Measurements from ENCODE around the gene CLSTN2.

The CLSTN2 gene

DNA sequence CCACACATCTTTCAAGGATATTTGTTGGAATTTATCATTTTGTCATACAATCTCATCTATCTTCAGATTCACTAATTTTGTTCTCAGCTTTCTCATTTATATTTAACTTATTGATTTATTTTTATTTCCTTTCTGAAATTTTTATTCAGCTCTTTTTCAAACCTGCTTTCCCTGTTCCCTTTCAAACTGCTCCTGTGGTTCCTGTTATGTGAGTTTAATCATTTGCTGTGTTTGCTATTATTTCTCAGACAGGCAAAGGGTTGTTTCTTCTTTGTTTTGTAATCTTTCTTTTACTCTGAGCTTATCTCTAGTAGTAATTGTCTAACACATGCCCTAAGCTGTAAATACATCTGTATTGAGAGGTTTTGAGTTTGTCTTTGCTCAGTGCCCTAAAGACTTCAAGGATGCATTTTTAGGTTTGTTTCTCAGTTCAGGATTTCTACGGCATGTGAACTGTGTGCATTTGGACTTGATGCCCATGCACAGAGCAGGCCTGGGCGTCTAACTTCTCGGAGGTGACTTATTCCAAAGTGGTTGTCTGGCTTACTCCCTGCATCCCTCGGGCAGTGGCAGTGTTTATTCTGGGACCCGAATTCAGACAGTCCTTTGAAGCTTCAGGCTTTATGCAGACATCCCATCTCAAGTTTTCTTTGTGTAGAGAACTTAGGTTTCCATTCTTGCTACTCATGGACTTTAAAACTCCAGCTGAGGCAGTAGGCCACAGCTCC is 587.8 kb downstream of the CLSTN2 start:
- TF ChIP-seq, protein P1, sequence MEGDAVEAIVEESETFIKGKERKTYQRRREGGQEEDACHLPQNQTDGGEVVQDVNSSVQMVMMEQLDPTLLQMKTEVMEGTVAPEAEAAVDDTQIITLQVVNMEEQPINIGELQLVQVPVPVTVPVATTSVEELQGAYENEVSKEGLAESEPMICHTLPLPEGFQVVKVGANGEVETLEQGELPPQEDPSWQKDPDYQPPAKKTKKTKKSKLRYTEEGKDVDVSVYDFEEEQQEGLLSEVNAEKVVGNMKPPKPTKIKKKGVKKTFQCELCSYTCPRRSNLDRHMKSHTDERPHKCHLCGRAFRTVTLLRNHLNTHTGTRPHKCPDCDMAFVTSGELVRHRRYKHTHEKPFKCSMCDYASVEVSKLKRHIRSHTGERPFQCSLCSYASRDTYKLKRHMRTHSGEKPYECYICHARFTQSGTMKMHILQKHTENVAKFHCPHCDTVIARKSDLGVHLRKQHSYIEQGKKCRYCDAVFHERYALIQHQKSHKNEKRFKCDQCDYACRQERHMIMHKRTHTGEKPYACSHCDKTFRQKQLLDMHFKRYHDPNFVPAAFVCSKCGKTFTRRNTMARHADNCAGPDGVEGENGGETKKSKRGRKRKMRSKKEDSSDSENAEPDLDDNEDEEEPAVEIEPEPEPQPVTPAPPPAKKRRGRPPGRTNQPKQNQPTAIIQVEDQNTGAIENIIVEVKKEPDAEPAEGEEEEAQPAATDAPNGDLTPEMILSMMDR (IDR thresholded peaks at IDR 0.05; ENCODE audit: low read depth, low read length), result no peak
- H3K4me3 ChIP-seq (ENCODE audit: low read depth, low read length), result no peak overlapping the region
- in situ Hi-C loops (cut with HindIII; ENCODE audit: low sequenced_read_pairs), result no loop called here
- no peak for DNase-seq (ENCODE audit: low read depth, low spot score)

DNA sequence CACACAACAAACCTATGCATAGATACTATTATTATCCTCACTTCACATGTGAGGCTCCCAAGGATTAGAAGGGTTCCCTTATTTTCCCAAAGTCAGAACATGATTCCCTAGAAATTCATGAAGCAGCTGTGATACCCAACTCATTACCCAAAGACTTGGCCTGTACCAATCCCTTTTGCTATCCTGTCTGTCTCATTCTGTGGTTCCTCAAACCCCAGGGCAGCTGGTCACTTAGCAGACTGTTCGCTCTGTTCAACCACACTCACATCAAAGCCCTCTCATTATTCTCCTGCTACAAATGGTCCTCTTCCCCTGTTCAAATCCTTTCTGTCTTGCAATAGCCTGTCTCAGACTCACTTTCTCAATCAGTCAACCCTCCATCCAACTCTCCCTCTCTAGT is 588.6 kb downstream of the CLSTN2 start:
- no peak for DNase-seq (ENCODE audit: low read depth, low spot score)
- TF ChIP-seq, protein P1 (IDR thresholded peaks at IDR 0.05; ENCODE audit: low read depth, low read length), result no peak

DNA sequence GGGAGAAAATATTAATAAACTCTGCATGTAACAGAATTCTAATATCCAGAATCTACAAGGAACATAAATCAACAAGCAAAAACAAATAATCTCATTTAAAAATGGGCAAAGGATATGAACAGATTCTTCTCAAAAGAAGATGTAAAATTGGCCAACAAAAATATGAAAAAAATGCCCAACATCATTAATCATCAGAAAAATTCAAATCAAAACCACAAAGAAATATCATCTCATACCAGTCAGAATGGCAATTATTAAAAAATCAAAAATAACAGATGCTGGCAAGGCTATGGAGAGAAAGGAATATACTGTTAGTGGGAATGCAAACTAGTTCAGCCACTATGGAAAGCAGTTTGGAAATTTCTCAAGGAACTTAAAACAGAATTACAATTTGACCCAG is 592.2 kb downstream of the CLSTN2 start:
- DNase-seq (ENCODE audit: low read depth, low spot score), result no peak
- H3K4me3 ChIP-seq (ENCODE audit: low read depth, low read length), result no peak overlapping the region
- TF ChIP-seq, protein P1 (IDR thresholded peaks at IDR 0.05; ENCODE audit: low read depth, low read length), result no peak
- in situ Hi-C loops (cut with HindIII; ENCODE audit: low sequenced_read_pairs), result no loop called here

More for the DNA sequence above, 588.6 kb downstream of the CLSTN2 start:
- in situ Hi-C loops (cut with HindIII; ENCODE audit: low sequenced_read_pairs), result no loop called here
- no peak overlapping the region for H3K4me3 ChIP-seq (ENCODE audit: low read depth, low read length)

DNA sequence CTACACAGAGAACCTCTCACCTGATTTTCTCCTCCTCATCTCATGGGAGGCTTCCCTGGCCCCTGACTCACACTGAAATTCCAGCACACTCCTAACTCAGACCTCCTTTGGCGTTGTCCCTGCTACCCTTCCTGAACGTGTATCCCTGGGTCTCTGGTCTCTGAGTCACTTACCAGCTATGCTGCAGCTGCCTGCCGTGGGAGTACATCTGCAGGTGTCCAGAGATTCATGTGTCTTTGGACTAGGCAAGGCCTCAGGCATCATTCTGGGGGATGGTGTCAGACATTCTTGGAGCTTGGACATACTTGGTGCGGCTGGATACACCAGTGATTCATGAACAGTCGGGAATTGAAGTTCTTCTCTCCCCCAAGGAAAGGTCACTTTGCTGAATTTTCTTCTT is 594.1 kb downstream of the CLSTN2 start:
- peak; percentile 92 for DNase-seq (ENCODE audit: low read depth, low spot score)
- no peak overlapping the region for H3K4me3 ChIP-seq (ENCODE audit: low read depth, low read length)
- in situ Hi-C loops (cut with HindIII; ENCODE audit: low sequenced_read_pairs), result no loop called here
- TF ChIP-seq, protein P1 (IDR thresholded peaks at IDR 0.05; ENCODE audit: low read depth, low read length), result no peak

DNA sequence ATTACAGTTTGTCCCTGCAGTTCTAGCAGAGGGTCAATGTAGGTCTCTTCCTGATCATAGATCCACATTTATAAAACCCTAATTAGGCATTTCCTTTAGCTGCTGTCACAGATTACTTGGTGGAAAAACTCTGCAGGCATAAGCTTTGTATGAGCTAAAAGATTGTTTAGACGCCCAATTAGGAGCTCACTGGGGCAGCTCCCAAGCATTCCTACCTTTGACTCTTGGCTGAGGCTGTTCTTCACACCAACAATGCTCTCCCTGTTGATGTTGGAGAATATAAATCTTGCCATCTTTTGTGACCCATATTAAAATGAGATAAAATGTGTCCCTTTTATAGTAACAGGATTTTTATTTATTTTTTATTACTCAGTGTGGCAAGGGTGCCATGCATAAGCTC is 594.6 kb downstream of the CLSTN2 start:
- DNase-seq (ENCODE audit: low read depth, low spot score), result no peak
- in situ Hi-C loops (cut with HindIII; ENCODE audit: low sequenced_read_pairs), result no loop called here
- TF ChIP-seq, protein P1 (IDR thresholded peaks at IDR 0.05; ENCODE audit: low read depth, low read length), result no peak

DNA sequence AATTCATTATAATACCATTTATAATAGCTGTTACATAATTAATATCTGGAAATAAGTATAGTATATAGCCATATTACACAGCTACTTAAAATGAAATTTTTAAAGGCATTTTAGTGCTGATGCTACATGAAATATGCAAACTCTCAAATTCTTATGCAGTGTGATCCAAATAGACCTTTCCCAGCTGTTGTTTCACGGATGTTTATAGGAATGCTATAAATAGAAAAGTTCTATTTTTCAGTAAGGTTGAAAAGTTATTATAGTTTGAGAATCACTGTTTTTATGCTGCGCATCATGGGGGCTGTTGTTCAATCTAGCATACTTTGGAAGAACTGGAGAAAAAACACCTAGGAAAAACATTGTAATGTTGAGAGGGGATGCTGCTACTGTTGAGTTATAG is 595.1 kb downstream of the CLSTN2 start:
- no peak for DNase-seq (ENCODE audit: low read depth, low spot score)
- no peak overlapping the region for H3K4me3 ChIP-seq (ENCODE audit: low read depth, low read length)
- TF ChIP-seq, protein P1 (IDR thresholded peaks at IDR 0.05; ENCODE audit: low read depth, low read length), result no peak
- in situ Hi-C loops (cut with HindIII; ENCODE audit: low sequenced_read_pairs), result no loop called here

More for the DNA sequence above, 594.6 kb downstream of the CLSTN2 start:
- no peak overlapping the region for H3K4me3 ChIP-seq (ENCODE audit: low read depth, low read length)

Measured in astrocyte of the spinal cord (primary cell).